ENCODE data around the gene NCKAP5L.
A peak's percentile ranks its signal among the peaks of the same experiment; 100 is the strongest.
"Not testable (repeated sequence)": the region's sequence is repeated elsewhere in the genome, so short reads cannot be mapped to it uniquely, and the experiment has no call there.

The NCKAP5L gene

DNA sequence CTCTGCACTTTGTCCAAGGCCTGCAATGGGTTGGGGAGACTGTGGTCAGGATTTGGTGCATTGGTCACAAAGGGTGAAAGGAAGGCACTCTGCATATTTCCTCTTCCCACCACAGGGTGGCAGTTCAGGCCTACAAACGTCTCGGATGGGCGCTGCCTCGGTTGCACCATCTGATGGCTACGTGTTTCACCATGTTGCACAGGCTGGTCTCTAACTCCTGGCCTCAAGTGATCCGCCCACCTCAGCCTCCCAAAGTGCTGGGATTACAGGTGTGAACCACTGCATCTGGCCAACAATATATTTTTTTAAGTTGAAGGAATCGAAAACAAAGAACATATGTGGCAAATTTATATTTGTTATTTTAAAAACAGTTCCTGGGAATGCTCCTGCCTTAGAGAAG is 51.8 kb downstream of the NCKAP5L start:
- DNase-seq = peak; percentile 64

DNA sequence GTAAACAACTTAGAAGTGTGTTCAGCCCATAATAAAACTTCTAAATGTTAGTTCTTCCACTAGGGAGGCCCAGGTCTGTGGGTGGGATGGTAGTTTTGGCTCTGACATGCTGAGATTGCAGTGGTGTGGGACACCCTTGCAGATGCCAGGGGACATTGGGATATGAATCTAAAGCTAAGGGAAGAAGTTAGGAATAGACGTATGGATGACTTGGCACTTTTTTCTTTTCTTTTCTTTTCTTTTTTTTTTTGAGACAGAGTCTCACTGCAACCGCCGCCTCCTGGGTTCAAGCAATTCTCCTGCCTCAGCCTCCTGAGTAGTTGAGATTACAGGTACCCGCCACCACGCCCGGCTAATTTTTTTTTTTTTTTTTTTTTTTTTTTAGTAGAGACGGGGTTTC is 55.1 kb downstream of the NCKAP5L start:
- not testable (repeated sequence) for DNase-seq

DNA sequence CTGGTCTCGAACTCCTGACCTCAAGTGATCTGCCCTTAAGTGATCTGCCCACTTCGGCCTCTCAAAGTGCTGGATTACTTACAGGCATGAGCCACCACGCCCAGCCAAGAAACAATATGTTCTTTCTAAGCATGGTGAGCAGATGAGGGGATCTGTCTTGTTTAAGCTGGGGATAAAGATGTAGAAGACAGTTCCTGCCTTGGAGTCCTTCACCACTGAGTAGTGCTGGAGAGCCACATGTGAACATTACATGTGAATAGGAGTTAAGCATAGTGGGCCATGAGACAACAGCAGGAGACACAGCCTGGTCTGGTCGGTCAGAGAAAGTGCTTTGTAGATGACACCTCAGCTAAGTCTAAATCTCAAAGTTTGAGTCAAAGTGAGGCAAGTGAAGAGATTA is 60.9 kb downstream of the NCKAP5L start:
- no peak for DNase-seq

DNA sequence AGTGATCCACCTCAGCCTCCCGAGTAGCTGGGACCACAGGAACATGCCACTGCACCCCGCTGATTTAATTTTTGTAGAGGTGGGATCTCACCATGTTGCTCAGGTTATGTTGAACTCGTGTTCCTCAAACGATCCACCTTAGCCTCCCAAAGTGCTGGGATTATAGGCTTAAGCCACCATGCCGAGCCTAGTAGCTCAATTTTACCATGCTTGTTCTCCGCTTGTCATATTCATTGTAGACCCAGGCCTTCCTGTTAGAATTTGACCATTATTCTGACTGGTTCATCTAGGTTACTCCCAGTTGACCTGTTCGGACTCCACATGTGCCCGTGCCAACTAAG is 62.1 kb downstream of the NCKAP5L start:
- no peak for DNase-seq

DNA sequence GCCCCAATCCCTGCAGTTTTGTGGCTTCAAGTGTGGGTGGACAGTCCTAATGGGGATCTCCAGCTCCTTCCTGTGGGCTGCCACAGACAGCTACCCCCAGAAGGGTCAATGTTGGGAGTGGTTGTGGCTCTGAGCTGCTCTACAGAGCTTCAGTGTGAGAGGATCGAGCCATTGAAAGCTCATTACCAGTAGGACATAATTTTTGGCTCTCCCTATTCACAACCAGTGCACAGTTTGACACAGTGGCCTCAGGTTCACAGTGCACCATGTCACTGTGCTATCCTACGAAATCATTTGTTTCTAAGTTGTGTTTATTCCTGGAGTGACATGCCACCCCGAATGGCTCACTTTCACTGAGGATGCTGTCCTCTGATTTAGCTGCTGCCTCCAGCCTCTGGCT is 64.1 kb downstream of the NCKAP5L start:
- no peak for DNase-seq

DNA sequence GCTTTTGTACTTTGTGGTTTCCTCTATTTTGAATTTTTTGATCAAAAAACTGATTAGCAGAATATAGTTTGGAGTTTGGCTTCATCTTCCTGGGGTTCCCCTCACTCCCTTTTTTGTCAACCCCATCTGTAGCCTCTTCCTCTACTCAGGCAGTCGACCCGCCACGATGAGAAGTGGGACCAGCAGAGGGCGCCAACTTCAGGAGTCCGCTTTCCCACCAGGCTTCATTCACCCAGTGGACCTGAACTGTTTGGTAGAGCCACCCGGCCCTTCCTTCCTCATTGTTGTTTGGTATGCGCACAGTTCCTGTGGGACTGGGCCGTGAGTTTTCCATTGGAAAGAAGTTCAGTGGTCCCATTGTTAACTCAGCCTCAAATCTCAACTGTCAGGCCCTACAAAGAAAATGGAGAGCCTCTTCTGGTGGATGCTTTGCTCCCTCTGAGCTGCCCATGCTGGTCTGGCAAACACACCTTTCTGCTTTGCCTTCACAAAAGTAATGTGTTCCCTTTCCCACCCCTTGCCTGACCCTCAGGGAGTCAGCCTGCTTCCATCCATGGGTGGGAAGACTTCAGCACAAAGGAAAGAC is 65.1 kb downstream of the NCKAP5L start:
- DNase-seq = peak; percentile 86

DNA sequence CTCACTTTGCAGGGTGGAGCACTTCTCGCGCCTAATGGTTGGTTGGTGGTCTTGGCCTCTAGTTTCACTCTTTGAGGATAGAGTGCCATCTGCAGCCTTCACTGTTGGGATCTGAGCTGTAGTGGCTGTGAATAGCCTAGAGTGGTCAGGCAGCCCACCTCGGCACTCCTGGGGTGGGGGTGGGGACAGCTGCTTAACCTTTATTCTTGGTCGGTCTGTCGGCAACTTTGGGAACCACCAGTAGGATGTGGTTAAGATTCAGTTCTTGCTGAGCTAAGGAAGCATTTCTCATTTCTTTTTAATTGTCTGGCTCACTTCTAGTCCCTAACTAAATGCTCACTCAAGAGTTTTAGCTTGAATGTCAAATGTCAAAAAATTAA is 65.8 kb downstream of the NCKAP5L start:
- peak; percentile 38 for DNase-seq

DNA sequence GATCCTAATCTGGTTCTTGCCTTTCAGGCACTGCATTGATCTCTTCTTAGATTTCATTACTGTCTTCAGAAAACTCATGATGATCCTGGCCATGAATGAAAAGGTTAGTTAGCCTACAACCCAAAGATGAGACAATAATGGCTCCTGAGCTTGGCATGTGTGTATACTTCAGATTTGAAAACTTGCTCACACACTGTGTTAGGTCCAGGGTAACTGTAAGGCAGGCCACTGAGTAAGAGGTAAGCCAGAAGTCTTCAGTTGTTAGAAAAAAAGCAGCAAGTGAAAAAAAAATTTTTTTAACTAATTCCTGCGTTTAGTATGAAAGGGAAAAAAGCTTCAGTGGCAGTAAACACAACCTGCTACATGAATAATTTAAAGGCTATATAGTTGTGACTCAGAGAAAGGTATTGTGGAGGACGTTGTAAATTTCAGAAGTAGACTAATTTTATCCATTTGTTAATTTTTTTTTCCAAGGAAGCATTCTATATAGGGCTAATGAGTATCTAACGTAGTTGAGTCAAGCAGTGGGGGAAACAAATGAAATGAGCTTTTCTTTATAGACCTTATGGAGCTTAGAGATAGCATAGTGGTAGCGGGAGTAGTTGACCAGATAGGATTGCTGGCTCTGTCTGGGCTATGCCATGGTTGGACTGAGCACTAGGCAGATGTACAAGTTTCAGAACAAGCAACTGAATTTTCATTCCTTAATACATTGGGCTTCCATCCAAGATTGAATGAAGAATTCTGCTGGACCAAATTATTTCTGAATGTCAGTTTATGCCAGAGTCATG is 66.3 kb downstream of the NCKAP5L start:
- no peak for DNase-seq

DNA sequence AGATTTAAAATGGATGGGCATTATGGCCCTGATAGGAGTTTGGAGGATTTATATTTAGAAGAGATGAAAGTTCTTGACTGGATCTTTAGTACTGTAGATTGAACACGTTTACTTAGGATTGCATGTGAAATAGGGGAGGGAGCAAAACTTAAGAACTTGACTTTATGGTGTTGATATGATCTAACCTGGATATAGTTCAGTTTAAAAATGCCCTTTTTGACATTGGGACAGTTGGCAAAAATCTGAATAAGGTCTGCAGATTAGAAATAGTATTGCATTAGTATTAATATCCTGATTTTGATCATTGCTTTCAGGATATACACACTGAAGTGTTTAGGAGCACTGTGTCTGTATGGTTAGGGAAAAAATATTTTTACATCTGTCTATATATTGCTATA is 77.2 kb downstream of the NCKAP5L start:
- no peak for DNase-seq

DNA sequence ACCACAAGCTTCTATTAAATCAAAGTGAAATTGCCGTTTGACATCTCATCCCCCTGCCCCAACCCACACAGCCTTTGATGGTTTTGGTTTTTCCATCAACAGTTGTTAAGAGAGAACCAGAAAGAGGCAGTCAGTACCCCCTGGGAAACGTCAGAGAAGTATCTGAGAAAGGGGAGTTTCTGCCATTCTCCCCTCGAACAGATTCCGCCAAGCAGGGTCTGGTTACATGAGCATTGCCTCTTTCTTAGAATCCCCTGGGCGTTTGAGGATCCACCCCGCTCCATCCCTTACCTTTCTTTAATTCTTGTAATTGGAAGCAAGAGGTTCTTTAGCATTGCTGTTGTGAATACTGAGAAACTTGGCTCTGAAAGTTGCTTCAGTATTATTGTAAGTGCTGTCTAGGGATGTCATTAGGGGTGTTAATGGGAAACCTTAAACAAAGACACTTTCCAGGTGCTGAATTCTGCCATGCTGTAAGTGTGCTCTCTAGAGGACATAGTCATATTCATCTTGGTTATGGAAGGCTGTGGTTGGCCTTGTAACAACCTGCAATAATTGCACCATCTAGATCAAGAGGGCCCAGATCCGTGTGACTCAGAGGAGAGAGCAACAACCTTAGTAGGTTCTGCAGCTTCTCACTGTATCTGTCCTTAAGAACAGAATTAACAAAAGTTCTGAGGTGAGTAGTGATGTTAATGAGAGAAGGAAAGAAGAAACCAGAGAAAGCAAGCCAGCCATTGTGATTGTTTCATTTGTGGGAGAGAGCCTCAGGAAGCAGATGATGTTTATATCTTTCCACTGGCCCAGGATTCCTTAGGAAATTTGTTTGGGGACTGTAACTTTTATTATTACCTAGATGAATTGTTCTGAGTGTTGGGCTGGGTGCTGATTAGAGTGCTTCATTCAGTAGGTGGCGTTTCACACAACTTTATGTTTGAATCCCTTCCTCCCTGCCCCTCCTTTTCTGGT is 77.9 kb downstream of the NCKAP5L start:
- peak; percentile 44 for DNase-seq

DNA sequence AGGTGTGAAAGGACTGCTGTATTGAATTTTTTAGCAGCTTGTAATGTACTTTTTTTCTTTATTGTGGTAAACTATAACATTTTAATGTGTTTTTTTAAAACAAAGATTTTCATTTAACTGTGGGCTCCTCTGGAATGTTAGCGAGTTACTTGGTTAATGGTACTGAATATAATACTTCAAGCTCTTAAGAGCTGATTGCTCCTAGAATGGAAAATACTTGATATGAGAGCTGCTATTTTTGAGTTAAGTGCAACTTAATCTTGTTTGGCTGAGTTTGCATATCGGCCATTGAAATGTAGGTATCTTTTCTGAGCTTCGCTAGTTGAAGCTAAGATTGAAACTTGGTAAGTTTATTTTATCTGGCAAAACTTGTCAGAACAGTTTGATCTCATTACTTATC is 79.4 kb downstream of the NCKAP5L start:
- DNase-seq = no peak

DNA sequence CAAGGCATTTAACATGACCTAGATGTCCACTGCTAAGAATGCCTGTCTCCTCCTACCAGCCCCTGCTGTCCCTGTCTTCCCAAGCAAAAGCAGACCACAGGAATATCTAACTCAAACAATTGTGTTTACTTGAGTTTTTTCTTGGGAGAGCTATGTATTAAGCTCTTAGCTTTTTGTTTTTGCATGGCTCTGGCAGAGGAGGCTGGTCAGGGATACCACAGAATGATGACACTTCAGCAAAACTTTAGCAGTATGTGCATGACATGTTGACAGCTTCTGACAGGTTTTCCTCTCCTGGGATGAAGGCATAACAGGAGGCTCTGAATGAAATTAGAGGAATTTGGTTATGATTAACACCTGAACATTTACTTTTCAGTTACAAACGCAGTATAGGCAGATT is 79.9 kb downstream of the NCKAP5L start:
- no peak for DNase-seq

DNA sequence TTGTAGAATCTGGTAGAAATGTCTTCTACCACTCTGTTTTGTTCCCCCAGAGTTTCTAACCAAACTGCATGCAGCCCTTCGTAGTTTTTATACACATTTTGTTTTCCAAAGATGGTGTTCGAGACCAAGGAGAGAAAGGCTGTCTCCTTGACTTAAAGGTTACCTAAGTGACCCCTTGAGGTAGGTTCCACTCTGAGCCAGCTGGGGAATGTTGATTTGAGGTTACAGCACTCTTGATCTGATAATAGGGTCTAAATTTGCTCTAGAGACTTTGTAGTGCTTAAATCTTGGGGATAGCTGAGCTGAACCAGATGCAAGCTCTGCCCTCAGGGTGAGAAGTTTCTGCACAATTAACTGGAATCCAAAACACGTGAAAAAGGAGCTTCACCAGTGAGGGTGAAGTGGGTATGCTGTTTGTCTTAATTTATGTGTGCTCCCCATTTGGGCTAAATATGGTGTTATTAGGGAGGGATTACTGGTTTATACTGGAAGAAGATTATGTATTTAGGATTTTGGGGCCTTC is 83.8 kb downstream of the NCKAP5L start:
- no peak for DNase-seq

DNA sequence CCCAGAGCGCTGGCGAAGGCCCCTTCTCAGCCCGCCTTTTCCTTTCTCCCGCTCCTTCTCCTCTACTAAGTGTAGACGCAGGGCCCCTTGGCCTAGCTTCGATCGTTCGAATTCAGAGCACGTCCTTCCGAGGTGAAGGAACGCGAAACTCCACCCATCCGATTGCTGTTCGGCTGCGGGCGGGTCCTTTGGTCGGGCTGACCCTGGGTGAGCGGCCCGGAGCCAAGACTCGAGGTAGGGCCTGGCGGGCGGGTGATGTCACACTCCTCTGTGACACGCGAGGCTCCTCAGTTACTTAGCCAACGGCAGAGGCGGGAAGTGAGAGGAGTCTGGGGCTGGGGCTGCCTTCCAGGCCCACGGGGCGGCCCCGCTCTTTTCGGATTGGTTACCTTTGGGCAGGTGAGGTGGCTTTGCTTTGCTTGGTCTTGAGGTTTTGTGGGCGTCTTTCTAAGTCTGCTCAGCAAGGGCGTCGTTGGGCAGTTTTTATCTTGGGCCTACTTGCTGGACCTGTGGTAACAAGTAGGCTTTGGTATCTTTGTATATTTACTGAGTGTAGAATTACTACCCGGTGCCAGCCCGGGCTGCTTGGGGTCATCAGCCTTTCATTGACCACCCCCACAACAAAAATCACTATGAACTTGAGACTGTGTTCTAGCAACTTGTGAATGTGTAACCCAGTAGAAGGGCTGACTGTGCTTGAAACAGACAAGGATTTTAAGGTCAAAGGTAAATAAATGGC is 86.2 kb downstream of the NCKAP5L start:
- peak; percentile 95 for DNase-seq
